Ovary (tissue), 9 donors: ENCODE data around the gene PCDHGA5. TPM values are rescaled to one million over a fixed set of nuclear protein-coding genes. Genes with fewer than 3 reads are reported as not detected.
A peak's percentile ranks its signal among the peaks of the same experiment; 100 is the strongest.

ENCODE experiments used
- DNase-seq, 5 donors: peaks; one replicate each; pipeline ENCODE4 v3.0.0-alpha.2; 2019 to 2020
- H3K27ac ChIP-seq, 2 donors: fragments of 200-600 bp; one replicate each; pipeline versions ENCODE4 v1.5.1 to v1.8.0; 2019 to 2022
- H3K27me3 ChIP-seq: fragments of 200-600 bp; one replicate; pipeline ENCODE4 v1.8.0; 2022
- H3K36me3 ChIP-seq: fragments of 200-600 bp; sonication (generic); one replicate; pipeline ENCODE4 v1.5.1; 2019
- H3K4me1 ChIP-seq: one replicate; pipeline ENCODE4 v1.8.1; 2013; ENCODE audit warnings: mild to moderate bottlenecking, moderate library complexity; ENCODE audit not compliant: insufficient read depth
- H3K4me3 ChIP-seq: fragments of 200-600 bp; sonication (generic); one replicate; pipeline ENCODE4 v1.5.1; 2017
- H3K9me3 ChIP-seq, 2 donors: fragments of 200-600 bp in 1 of 2; sonication (generic) in 1 of 2; one replicate each; pipeline versions ENCODE4 v1.5.1 to v1.8.1; 2013 to 2019; ENCODE audit warnings: mild to moderate bottlenecking in 1 of 2, moderate library complexity in 1 of 2
- CTCF ChIP-seq, 3 donors: fragments of 450-650 bp in 2 of 3; fragments of 200-600 bp in 1 of 3; IDR thresholded peaks; one replicate each; pipeline versions ENCODE4 v1.5.1 to v1.8.0; 2016 to 2022; ENCODE audit warnings: antibody characterized with exemption in 3 of 3, mild to moderate bottlenecking in 1 of 3
- EP300 ChIP-seq: sonication (generic); formaldehyde crosslinking; IDR thresholded peaks from one replicate; pipeline ENCODE4 v1.6.1; 2017; ENCODE audit warnings: antibody characterized with exemption
- POLR2A ChIP-seq: fragments of 450-650 bp; IDR thresholded peaks from one replicate; pipeline ENCODE4 v1.6.1; 2017; ENCODE audit warnings: antibody characterized with exemption, mild to moderate bottlenecking, moderate library complexity
- WGBS, 3 donors: extraction: QIAGEN DNeasy Blood & Tissue Kit in 1 of 3; methylation state at CpG; one replicate each; pipeline versions ENCODE4 v1.1.5 to v1.1.7; 2013 to 2017; 5-methylcytosine and 5-hydroxymethylcytosine counted together
- intact Hi-C, 4 donors: fragments of 100-400 bp; cut with DNase I; formaldehyde crosslinking; loops; one replicate each; pipeline versions ENCODE4 v1.11.0 to v1.15.1; 2022 to 2023
- polyA plus RNA-seq, 2 donors: library from polyadenylated mRNA; stranded (reverse); fragments of 200-250 nt in 1 of 2; fragments of 350-450 nt in 1 of 2; fragmentation: Illumina TruSeq in 1 of 2; extraction: RNeasy Lipid Tissue Mini Kit (QIAGEN cat#74804) in 1 of 2; gene quantifications; one replicate each; pipeline ENCODE4 v1.2.3, GENCODE V29; 2013 to 2014
- total RNA-seq, 7 donors: library from RNA; depleted of rRNA in 2 of 7; stranded (reverse); fragments of >200 nt in 2 of 7; fragmentation: NEBNext Ultra II Directional in 3 of 7; extraction: Animal tissue kit (Norgen Biotek cat#: 25700) in 3 of 7; gene quantifications; one replicate each; pipeline versions ENCODE4 v1.1.0 to v1.2.4, GENCODE V29; 2016 to 2023
- donor health status: DM: no; HTN: no; CAD: no; lungs with moderate emphysema.
- donor health status: DM: no; HTN: no; CAD: no.
- donor health status: Bipolar disorder and iron deficiency.
- donor health status: DM: yes; HTN: yes; CAD: no.
- donor health status: DM: no; HTN: no; CAD: no.
- donor health status: DM: yes; HTN: yes; CAD: no.

The PCDHGA5 gene
- total and polyA plus RNA-seq, 9 donors: 1.7 to 9.5 (median 4.5) TPM

- H3K4me3 ChIP-seq: no peak overlapping the region
- no peaks in the 10 kb centered on the region for H3K36me3 ChIP-seq
- no peak overlapping the region for H3K27ac ChIP-seq
- peaks cover under 1 to 44% of the 10 kb centered on the region in 2 donors for H3K9me3 ChIP-seq
- 29 to 41% (median 35%) methylated on average over 16 to 34 of the region's 36 CpGs for WGBS, 3 donors
- intact Hi-C loops: no loop called here
- H3K27me3 ChIP-seq: no peaks in the 10 kb centered on the region
- TF ChIP-seq EP300: no peak
- no peak for TF ChIP-seq CTCF (IDR thresholded peaks at IDR 0.05)
- TF ChIP-seq POLR2A: no peak
- DNase-seq: no peak
- no peaks in the 10 kb centered on the region for H3K4me1 ChIP-seq
Observed at GRCh38 chr5:141351591-141351990, 12.4 kb upstream of the PCDHGA5 start.

- H3K9me3 ChIP-seq: peaks cover 7 to 52% of the 10 kb centered on the region in 2 donors
- H3K4me3 ChIP-seq: peak within 1 kb of the TSS; percentile 10
- H3K27me3 ChIP-seq: no peaks in the 10 kb centered on the region
- no peak for DNase-seq
- 9 to 19% (median 11%) methylated on average over 29 of the region's 29 CpGs for WGBS, 3 donors
- TF ChIP-seq POLR2A: no peak
- TF ChIP-seq EP300: no peak
- TF ChIP-seq CTCF (IDR thresholded peaks at IDR 0.05): no peak
- no peak within 1 kb of the TSS for H3K27ac ChIP-seq
- intact Hi-C loops: no loop called here
- H3K36me3 ChIP-seq: no peaks in the 10 kb centered on the region
- no peaks in the 10 kb centered on the region for H3K4me1 ChIP-seq
Observed at GRCh38 chr5:141354900-141355469, 9.0 kb upstream of the PCDHGA5 start, which contains the start of gene PCDHGA4. TSS of gene PCDHGA4 (plus strand) at chr5:141355021. CDS start at chr5:141355108, 87 bp downstream.

GRCh38 chr5:141355641-141356040 is 8.3 kb upstream of the PCDHGA5 start:
- no peak for TF ChIP-seq POLR2A
- no peak for TF ChIP-seq CTCF (IDR thresholded peaks at IDR 0.05)
- TF ChIP-seq EP300: no peak
- Histone ChIP-seq H3K4me3 (no peak overlapping the region), H3K27me3 (no peaks in the 10 kb centered on the region), H3K36me3 (no peaks in the 10 kb centered on the region), H3K4me1 (no peaks in the 10 kb centered on the region), H3K9me3 (peaks cover 7 to 52% of the 10 kb centered on the region in 2 donors), H3K27ac (no peak overlapping the region)
- DNase-seq: no peak
- WGBS, 3 donors: 43 to 62% (median 53%) methylated on average over 24 of the region's 24 CpGs
- intact Hi-C loops: no loop called here

GRCh38 chr5:141356133-141356532 is 7.8 kb upstream of the PCDHGA5 start:
- intact Hi-C loops: no loop called here
- 68 to 82% (median 77%) methylated on average over 5 of the region's 5 CpGs for WGBS, 3 donors
- peaks cover 7 to 52% of the 10 kb centered on the region in 2 donors for H3K9me3 ChIP-seq
- no peak overlapping the region for H3K4me3 ChIP-seq
- DNase-seq: no peak
- H3K27ac ChIP-seq: no peak overlapping the region
- no peaks in the 10 kb centered on the region for H3K4me1 ChIP-seq
- TF ChIP-seq CTCF (IDR thresholded peaks at IDR 0.05) (no peak), EP300 (no peak), POLR2A (no peak)
- no peaks in the 10 kb centered on the region for H3K27me3 ChIP-seq
- no peaks in the 10 kb centered on the region for H3K36me3 ChIP-seq
